A549 treated with dexamethasone at 1 μM for 4 hours (cell line): ENCODE data around the gene SCAANT1. TPM values are rescaled to one million over a fixed set of nuclear protein-coding genes. Genes with fewer than 3 reads are reported as not detected.

Source experiments
- total RNA-seq: library from RNA; stranded (reverse); fragments of 200-300 nt; extraction: Qiagen RNA extraction; gene quantifications from 5 replicates; pipeline ENCODE4 v1.2.3, GENCODE V29; 2022

Gene SCAANT1
- total RNA-seq: not detected in 5 replicates

GRCh38 chr3:63911873-63912767 lies at the start of gene SCAANT1:
Gene SCAANT1, minus strand, starts transcription at chr3:63912383.

GRCh38 chr3:63863150-63864007 lies 48.8 kb downstream of the SCAANT1 start, which contains the start of the genes ATXN7 and THOC7:
Gene ATXN7, plus strand, starts transcription at chr3:63863867. Its CDS starts 48,732 bp downstream, at chr3:63912599.
Gene THOC7, minus strand, starts transcription at chr3:63863805. Its CDS starts 15 bp downstream, at chr3:63863790.

Other genes starting within 250 kb of the SCAANT1 start
- gene C3orf49, start 93.1 kb downstream of the SCAANT1 start, total RNA-seq: not detected in 5 replicates
- gene THOC7, start 48.6 kb downstream of the SCAANT1 start, total RNA-seq: 58.2 to 74.4 TPM (median 59.3 TPM) in 5 replicates
- 4.2 to 7.9 TPM (median 6.2 TPM) in 5 replicates for gene ATXN7, start 48.5 kb downstream of the SCAANT1 start, total RNA-seq
- 76.7 to 87.8 TPM (median 79.7 TPM) in 5 replicates for gene PSMD6, start 111.1 kb upstream of the SCAANT1 start, total RNA-seq